H9 (cell line): Measurements from ENCODE around the gene NEB. TPM values are rescaled to one million over a fixed set of nuclear protein-coding genes. Genes with fewer than 3 reads are reported as not detected.
"Not testable (repeated sequence)": the region's sequence is repeated elsewhere in the genome, so short reads cannot be mapped to it uniquely, and the experiment has no call there.

Experiments used
- DNase-seq: peaks from one replicate; pipeline ENCODE4 v3.0.0-alpha.2; 2017
- H2AFZ ChIP-seq: one replicate; pipeline ENCODE4 v1.6.1; 2013; ENCODE audit warnings: mild to moderate bottlenecking, low read length, control low read depth, moderate library complexity
- H2AK5ac ChIP-seq: 2 replicates; pipeline ENCODE4 v1.6.1; 2013; ENCODE audit warnings: low read length, control low read depth, mixed read lengths; ENCODE audit not compliant: insufficient read length
- H2BK120ac ChIP-seq: one replicate; pipeline ENCODE4 v1.6.1; 2013; ENCODE audit warnings: low read depth, mild to moderate bottlenecking, low read length, control low read depth, inconsistent platforms; ENCODE audit not compliant: poor library complexity, severe bottlenecking
- H2BK12ac ChIP-seq: 2 replicates; pipeline ENCODE4 v1.6.1; 2013; ENCODE audit warnings: low read length, control low read depth, mixed read lengths, low read depth; ENCODE audit not compliant: insufficient read length
- H2BK15ac ChIP-seq: 2 replicates; pipeline ENCODE4 v1.6.1; 2013; ENCODE audit warnings: low read depth, low read length, control low read depth
- H2BK20ac ChIP-seq: one replicate; pipeline ENCODE4 v1.6.1; 2013; ENCODE audit warnings: low read depth, mild to moderate bottlenecking, low read length, control low read depth, inconsistent platforms; ENCODE audit not compliant: poor library complexity, severe bottlenecking
- H2BK5ac ChIP-seq: 2 replicates; pipeline ENCODE4 v1.6.1; 2013; ENCODE audit warnings: low read length, control low read depth, mixed read lengths; ENCODE audit not compliant: insufficient read length
- H3K14ac ChIP-seq: 2 replicates; pipeline ENCODE4 v1.6.1; 2013; ENCODE audit warnings: low read length, control low read depth; ENCODE audit not compliant: insufficient read depth
- H3K18ac ChIP-seq: 2 replicates; pipeline ENCODE4 v1.6.1; 2013; ENCODE audit warnings: low read depth, mild to moderate bottlenecking, mixed read lengths, low read length, control low read depth; ENCODE audit not compliant: insufficient read length
- H3K23ac ChIP-seq: 2 replicates; pipeline ENCODE4 v1.6.1; 2013; ENCODE audit warnings: low read length, control low read depth, mixed read lengths, low read depth; ENCODE audit not compliant: insufficient read length
- H3K23me2 ChIP-seq: 2 replicates; pipeline ENCODE4 v1.6.1; 2013; ENCODE audit warnings: low read depth, mild to moderate bottlenecking, mixed read lengths, low read length, control low read depth; ENCODE audit not compliant: insufficient read length, poor library complexity, severe bottlenecking
- H3K27ac ChIP-seq: 2 replicates; pipeline ENCODE4 v1.5.1; 2013; ENCODE audit warnings: low read length, control low read depth, mixed read lengths, low read depth; ENCODE audit not compliant: insufficient read length
- H3K27me3 ChIP-seq: 2 replicates; pipeline ENCODE4 v1.6.1; 2013; ENCODE audit warnings: low read length, control low read depth, inconsistent platforms; ENCODE audit not compliant: insufficient read depth
- H3K4ac ChIP-seq: 2 replicates; pipeline ENCODE4 v1.6.1; 2013; ENCODE audit warnings: low read depth, mild to moderate bottlenecking, control low read depth, inconsistent platforms, low read length, moderate library complexity
- H3K4me1 ChIP-seq: 2 replicates; pipeline ENCODE4 v1.6.1; 2013; ENCODE audit warnings: low read length, control low read depth, inconsistent platforms; ENCODE audit not compliant: insufficient read depth
- H3K4me2 ChIP-seq: 2 replicates; pipeline ENCODE4 v1.6.1; 2013; ENCODE audit warnings: low read length, control low read depth, mixed read lengths; ENCODE audit not compliant: insufficient read length, insufficient read depth
- H3K56ac ChIP-seq: 2 replicates; pipeline ENCODE4 v1.6.1; 2013; ENCODE audit warnings: low read depth, mild to moderate bottlenecking, mixed read lengths, low read length, control low read depth; ENCODE audit not compliant: insufficient read length
- H3K79me1 ChIP-seq: 2 replicates; pipeline ENCODE4 v1.6.1; 2013; ENCODE audit warnings: low read depth, mild to moderate bottlenecking, moderate library complexity, low read length, control low read depth, inconsistent platforms; ENCODE audit not compliant: insufficient read depth, poor library complexity, severe bottlenecking
- H3K79me2 ChIP-seq: 2 replicates; pipeline ENCODE4 v1.6.1; 2013; ENCODE audit warnings: low read length, control low read depth, inconsistent platforms; ENCODE audit not compliant: insufficient read depth
- H3K9ac ChIP-seq: 2 replicates; pipeline ENCODE4 v1.6.1; 2013; ENCODE audit warnings: low read length, control low read depth, mixed read lengths; ENCODE audit not compliant: insufficient read length; ENCODE audit errors: extremely low read depth
- H3K9me3 ChIP-seq: one replicate; pipeline ENCODE4 v1.6.1; 2013; ENCODE audit warnings: low read depth, low read length, inconsistent platforms; ENCODE audit not compliant: control insufficient read depth
- H3T11ph ChIP-seq: one replicate; pipeline ENCODE4 v1.6.1; 2013; ENCODE audit warnings: mild to moderate bottlenecking, low read length, control low read depth, inconsistent platforms
- H4K20me1 ChIP-seq: one replicate; pipeline ENCODE4 v1.6.1; 2013; ENCODE audit not compliant: control insufficient read depth, insufficient read length, insufficient read depth
- H4K5ac ChIP-seq: 2 replicates; pipeline ENCODE4 v1.6.1; 2013; ENCODE audit warnings: low read depth, mild to moderate bottlenecking, mixed read lengths, low read length, control low read depth; ENCODE audit not compliant: insufficient read length
- H4K8ac ChIP-seq: replicated peaks from 2 replicates; pipeline ENCODE4 v1.6.1; 2013; ENCODE audit warnings: low read length, control low read depth, mixed read lengths, low read depth; ENCODE audit not compliant: insufficient read length
- H4K91ac ChIP-seq: 2 replicates; pipeline ENCODE4 v1.6.1; 2013; ENCODE audit warnings: low read depth, mild to moderate bottlenecking, moderate library complexity, mixed read lengths, low read length, control low read depth; ENCODE audit not compliant: insufficient read length
- H3K27ac Mint-ChIP-seq, 3 experiments: 2 replicates in 2 of 3; 3 replicates in 1 of 3; pipeline ENCODE4 v1.8.0; 2020 to 2021; ENCODE audit warnings: mixed read lengths in 3 of 3, mild to moderate bottlenecking in 1 of 3, moderate library complexity in 1 of 3
- H3K27me3 Mint-ChIP-seq: 2 replicates; pipeline ENCODE4 v1.8.0; 2021; ENCODE audit warnings: low read depth, mild to moderate bottlenecking, moderate library complexity, mixed read lengths
- H3K36me3 Mint-ChIP-seq, 3 experiments: 2 replicates in 2 of 3; 3 replicates in 1 of 3; pipeline ENCODE4 v1.8.0; 2020 to 2021; ENCODE audit warnings: low read depth in 3 of 3, mixed read lengths in 3 of 3; ENCODE audit not compliant: insufficient read depth in 1 of 3
- H3K4me1 Mint-ChIP-seq, 2 experiments: 2 replicates each; pipeline ENCODE4 v1.8.0; 2020; ENCODE audit warnings: mixed read lengths in 2 of 2
- H3K4me3 Mint-ChIP-seq, 2 experiments: 2 replicates in 1 of 2; 3 replicates in 1 of 2; pipeline ENCODE4 v1.8.0; 2020 to 2021; ENCODE audit warnings: mild to moderate bottlenecking in 2 of 2, mixed read lengths in 2 of 2, moderate library complexity in 1 of 2
- H3K9me3 Mint-ChIP-seq, 2 experiments: 2 replicates in 1 of 2; 3 replicates in 1 of 2; pipeline ENCODE4 v1.8.0; 2020; ENCODE audit warnings: mild to moderate bottlenecking in 2 of 2, mixed read lengths in 2 of 2, moderate library complexity in 1 of 2
- WGBS: extraction: QIAGEN DNeasy Blood & Tissue Kit; methylation state at CpG from one replicate; pipeline ENCODE4 v1.1.7; 2013; ENCODE audit warnings: missing lambda C conversion rate, low lambda C conversion rate, mixed read lengths; ENCODE audit not compliant: insufficient read length; ENCODE audit errors: extremely low coverage; 5-methylcytosine and 5-hydroxymethylcytosine counted together
- total RNA-seq: library from RNA; stranded (reverse); gene quantifications from 2 replicates; pipeline ENCODE4 v1.2.1, GENCODE V29; 2021

The NEB gene
- total RNA-seq, 1 experiment from 2014 or later, result 0.98 TPM

DNA sequence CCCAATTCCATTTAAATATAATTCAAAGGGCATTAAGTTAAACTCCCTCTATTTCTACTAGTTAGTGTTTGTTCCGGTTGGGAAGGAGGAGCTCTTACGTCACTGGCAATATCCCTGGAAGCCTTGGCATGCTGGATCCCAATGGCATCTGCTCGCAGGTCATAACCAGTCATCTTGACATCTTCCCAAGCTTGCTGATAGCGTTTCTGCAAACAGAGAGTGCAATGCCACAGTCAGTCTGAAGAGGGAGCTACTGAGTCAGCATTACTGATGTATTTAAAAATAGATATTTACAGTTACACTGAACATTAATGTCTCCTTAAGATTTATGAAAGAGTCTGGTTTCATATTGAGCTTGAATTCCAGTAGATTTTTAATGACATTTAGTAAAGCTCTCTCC lies 132.5 kb downstream of the NEB start:
- H4K5ac ChIP-seq, H3K79me1 ChIP-seq, H4K8ac ChIP-seq, H2AK5ac ChIP-seq, H3K56ac ChIP-seq, H3K27me3 Mint-ChIP-seq, H3K9me3 Mint-ChIP-seq, H2BK20ac ChIP-seq, H3K36me3 Mint-ChIP-seq, H3K4me3 Mint-ChIP-seq, H3T11ph ChIP-seq, H3K4ac ChIP-seq, H4K91ac ChIP-seq, H3K9me3 ChIP-seq, H2BK120ac ChIP-seq, H3K4me1 ChIP-seq, H2BK12ac ChIP-seq, H3K14ac ChIP-seq, H2BK15ac ChIP-seq, H2BK5ac ChIP-seq, DNase-seq, H3K79me2 ChIP-seq, H3K27ac ChIP-seq, H3K9ac ChIP-seq, H3K27ac Mint-ChIP-seq, H3K18ac ChIP-seq, H2AFZ ChIP-seq, H3K23me2 ChIP-seq, H3K23ac ChIP-seq, H3K4me1 Mint-ChIP-seq, H3K4me2 ChIP-seq, H3K27me3 ChIP-seq, H4K20me1 ChIP-seq: not testable (repeated sequence)
- WGBS, result no CpG with 5 or more reads among the region's 4 CpGs

- not testable (repeated sequence) for H2BK15ac ChIP-seq, H3K27ac Mint-ChIP-seq, H3K27me3 Mint-ChIP-seq, H4K8ac ChIP-seq, H2BK120ac ChIP-seq, H4K5ac ChIP-seq, H3K14ac ChIP-seq, H3K4me1 Mint-ChIP-seq, H2AFZ ChIP-seq, H3K23ac ChIP-seq, H2BK20ac ChIP-seq, H3K79me1 ChIP-seq, H3K4ac ChIP-seq, H2BK5ac ChIP-seq, H3K23me2 ChIP-seq, H3K4me1 ChIP-seq, H3K79me2 ChIP-seq, H3K27ac ChIP-seq, H4K91ac ChIP-seq, H3K9me3 ChIP-seq, H3T11ph ChIP-seq, H3K27me3 ChIP-seq, H4K20me1 ChIP-seq, H3K4me2 ChIP-seq, H3K4me3 Mint-ChIP-seq, H2AK5ac ChIP-seq, H3K9ac ChIP-seq, H2BK12ac ChIP-seq, DNase-seq, H3K56ac ChIP-seq, H3K18ac ChIP-seq, H3K9me3 Mint-ChIP-seq, H3K36me3 Mint-ChIP-seq
- no CpG with 5 or more reads among the region's 4 CpGs for WGBS
These were observed 137.2 kb downstream of the NEB start for GRCh38 chr2:151596903-151597608.
